Putamen (tissue), 1 donor: ENCODE data around the gene CTBP2.
"Not testable (repeated sequence)": the region's sequence is repeated elsewhere in the genome, so short reads cannot be mapped to it uniquely, and the experiment has no call there.

Source experiments
- DNase-seq: peaks from one replicate; pipeline ENCODE4 v3.0.0-alpha.2; 2016; ENCODE audit warnings: low spot score

Gene CTBP2

GRCh38 chr10:124997771-124998623 lies 162.4 kb downstream of the CTBP2 start:
- no peak for DNase-seq

DNA sequence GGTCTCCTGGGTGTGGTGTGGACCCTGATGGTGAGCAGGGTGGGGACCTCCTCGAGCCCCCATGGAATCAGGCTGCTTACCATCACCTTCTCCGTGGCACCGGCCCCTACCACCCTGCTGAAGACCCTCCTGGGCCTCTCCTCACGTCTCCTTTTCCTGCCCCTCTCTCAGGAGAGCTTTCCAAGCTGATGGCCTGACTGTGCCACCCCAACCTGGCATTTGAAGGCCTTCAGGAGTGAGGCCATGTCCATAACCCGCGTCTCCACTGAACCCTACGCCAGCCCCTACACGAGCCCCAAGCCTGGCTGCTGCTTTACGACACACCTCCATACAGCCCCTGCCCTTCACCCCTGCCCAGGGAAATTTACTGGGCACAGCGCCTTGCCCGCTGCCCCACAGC lies 163.1 kb downstream of the CTBP2 start:
- no peak for DNase-seq

GRCh38 chr10:124996854-124997215 lies 163.5 kb downstream of the CTBP2 start:
- DNase-seq = no peak

DNA sequence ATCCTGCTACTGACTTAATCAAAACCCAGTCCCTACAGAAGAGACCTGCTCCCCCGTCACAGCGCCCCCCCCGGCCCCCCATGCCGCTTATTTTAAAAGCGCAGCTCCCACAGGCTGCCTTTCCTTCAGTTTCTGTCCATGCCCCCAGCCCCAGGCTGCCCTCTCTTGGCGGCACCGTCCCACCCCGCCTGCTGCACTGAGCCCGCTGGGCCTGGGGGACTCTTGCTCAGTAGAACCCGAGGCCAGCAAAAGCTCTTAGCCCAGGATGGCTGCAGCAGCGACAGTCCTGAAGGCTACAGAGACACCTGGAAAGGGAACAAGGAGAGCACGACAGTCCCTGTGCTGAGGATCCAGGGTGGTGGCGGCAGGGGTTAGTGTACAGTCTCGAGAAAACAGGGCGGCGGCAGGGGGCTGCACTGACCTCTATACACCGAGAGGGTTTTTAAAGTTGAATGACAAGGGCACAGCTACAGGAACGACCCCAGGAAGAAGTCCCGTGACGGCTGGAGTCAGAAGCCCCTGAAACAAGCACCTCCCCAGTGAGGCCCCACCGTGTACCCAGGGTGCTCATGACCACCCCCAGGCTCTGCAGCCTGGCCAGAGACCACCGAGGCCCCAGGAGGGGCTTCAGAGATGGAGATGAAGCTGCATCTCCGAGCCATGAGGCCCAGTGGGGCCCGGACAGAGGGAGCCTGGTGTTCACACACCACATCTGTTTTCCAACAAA lies 164.1 kb downstream of the CTBP2 start:
- no peak for DNase-seq

- DNase-seq = no peak
These were observed 164.8 kb downstream of the CTBP2 start for GRCh38 chr10:124995605-124996004.

DNA sequence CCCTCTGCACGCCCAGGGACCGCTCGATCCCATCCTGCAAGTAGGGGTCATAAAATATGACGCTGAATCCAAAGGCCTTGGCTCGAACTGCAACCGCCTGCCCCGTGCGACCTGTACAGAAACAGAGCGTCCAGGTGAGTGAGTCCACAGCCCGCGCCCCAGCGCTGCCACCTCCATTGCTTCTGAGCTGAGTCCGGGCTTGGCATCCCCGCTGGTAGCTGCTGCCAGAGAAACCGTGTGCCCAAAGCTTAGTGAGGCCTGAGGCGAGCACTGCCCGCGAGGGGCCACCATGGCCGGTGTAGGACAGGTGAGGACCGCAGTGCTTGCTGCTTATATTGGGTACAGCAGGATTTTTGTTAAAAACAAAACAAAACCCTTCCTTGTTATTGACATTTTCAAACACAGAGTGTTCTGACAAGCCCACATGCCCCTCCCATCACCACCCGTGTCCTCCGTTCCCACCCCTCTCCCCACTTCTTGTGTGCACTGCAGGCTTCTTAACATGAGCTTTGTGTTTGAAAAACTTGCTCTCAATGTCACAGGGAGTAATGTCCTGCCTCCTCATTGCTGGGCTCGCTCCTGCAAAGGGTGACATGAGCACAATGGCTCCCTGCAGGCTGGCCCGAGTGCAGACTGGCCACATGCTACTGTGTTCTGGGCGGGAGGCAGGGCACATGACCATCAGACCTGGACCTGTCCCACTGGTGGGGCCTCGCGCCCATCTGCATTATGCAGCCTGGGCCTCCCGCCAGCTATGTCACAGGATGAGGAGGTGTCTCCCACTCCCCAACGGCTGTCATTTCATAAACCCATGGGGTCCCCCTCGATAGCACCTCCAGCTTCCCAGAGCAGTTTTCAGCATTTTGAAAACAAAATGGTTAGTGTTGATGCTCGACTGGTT lies 165.5 kb downstream of the CTBP2 start:
- DNase-seq = no peak

DNA sequence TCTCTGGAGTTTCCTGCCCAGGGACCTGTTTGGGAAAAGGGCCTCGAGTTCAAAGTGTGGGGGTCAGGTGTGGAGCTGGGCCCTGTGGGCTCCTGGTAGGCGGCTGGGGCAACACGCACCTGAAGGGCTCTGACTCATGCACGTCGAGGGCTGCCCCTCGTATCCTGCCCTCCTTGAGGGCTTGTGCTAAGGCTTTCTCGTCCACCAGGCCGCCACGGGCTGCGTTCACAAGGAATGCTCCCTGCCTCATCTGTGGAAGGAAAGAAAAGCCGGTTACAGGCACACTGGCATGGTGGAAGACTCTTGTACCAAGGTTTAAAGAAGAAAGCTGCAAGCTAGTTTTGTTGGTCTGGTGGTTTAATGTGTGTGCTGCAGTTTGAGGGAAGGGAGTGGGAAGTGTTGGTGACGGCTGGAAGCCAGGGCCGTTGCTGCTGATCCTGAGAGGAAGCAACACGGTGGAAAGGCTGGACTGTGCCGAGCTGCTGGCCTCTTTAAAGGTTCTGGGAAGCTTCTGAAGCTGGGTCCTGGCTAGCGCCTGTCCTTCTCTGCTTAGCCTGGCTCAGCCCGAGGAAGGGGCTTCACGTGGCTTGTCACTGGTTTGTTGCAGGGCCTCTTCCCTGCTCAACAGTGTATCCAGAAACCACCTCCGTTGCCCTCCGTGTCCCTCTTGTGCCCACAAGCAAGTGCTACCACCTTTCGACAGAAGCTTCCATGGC lies 166.5 kb downstream of the CTBP2 start:
- no peak for DNase-seq

GRCh38 chr10:124993345-124993708 lies 167.0 kb downstream of the CTBP2 start:
- no peak for DNase-seq

DNA sequence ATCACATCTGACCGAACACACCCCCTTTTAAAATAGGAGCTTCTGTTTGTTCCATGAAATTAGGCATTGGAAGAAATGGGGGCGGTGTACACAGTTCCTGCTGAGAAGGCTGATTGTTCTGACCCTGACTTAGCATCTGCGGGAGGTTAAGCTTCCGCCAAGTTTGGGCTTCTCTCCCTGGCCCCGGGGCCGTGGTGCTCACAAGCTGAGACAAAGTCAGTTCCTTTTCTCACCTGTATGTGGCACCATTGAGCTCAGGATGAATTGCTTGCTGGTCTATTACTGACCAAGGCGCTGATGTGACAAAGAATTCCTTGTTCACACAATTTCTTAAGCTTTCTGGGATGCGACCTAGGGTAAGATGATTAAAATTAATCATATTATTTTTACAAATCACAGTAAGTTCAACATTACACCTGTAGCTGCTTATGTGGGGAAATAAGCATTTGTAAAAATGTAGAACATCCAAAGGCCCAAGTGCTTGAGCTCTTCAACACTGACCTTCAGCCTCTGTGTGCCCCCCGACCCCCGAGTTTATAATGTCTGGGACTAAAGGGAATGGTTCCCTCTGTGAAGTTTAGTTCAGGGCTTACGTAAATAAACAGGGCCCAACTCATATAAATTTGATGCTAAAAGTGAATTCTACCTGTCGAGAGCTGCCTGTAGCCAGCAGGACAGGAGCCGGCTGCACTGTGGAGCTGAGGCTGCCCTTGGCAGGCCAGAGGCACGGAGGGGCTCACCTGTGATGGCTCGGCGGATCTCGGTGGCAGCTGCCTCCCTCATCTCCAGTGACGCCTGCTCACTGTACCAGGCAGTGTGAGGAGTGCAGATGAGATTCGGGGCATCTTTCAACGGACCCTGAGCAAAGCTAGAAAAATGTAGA lies 167.7 kb downstream of the CTBP2 start:
- peak; percentile 86 for DNase-seq

DNA sequence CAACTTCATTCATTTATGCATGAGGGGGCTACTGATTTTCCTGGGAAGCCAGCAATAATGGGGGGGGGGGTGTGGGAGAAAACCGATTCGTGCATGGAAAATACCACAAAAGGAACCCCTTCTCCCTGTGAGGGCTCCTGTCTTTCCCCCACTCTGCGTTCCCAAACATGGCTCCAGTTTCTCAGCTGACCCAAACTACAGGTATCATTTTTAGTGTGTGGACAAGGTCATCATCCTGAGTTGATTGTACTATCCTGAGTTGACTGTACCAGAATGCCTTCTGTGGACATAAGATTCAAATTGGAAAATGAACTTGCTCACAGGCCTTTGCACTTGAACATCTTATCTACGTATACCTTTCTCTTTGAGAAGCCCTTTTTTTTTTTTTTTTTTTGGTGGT lies 168.5 kb downstream of the CTBP2 start:
- DNase-seq = no peak

- no peak for DNase-seq
These were observed 169.4 kb downstream of the CTBP2 start for GRCh38 chr10:124990671-124991625.

- no peak for DNase-seq
These were observed 170.8 kb downstream of the CTBP2 start for GRCh38 chr10:124989526-124989925.

DNA sequence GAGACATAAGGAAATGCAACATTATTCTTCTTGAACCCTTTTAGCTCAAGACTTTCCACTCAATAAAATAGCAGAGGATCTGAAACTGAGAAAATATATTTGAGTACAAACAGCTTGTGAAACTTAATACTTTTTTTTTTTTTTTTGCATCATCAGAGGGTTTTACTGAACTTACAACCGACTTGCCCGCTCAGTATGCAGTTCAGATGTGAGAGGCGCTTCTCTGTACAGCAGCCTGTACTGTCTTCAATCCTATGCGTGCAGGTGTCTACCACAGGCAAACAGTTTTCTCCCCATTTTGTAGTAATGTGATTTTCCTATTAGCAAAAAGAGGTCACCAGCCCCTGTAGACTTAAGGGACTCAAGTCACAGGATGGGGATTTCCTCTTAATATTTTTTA lies 171.6 kb downstream of the CTBP2 start:
- not testable (repeated sequence) for DNase-seq

- no peak for DNase-seq
These were observed 172.6 kb downstream of the CTBP2 start for GRCh38 chr10:124987788-124988187.

GRCh38 chr10:124985162-124985561 lies 175.2 kb downstream of the CTBP2 start:
- DNase-seq = no peak

GRCh38 chr10:124984376-124984775 lies 176.0 kb downstream of the CTBP2 start:
- no peak for DNase-seq

DNA sequence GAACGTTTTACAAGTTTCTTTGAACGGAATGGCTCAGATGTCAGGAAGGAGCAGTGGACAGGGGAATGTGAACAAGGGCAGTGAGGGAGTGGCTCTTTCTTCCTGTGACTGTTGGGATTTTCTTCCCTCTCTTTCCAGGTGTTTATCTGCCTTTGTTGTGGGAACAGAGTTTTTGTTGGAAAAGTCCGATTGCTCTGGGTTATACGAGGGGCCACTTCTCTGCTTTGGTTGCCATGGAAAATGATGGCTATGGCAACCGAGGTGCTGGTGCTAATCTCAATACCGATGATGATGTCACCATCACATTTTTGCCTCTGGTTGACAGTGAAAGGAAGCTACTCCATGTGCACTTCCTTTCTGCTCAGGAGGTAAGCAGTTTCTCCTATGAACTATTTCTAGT lies 177.0 kb downstream of the CTBP2 start:
- no peak for DNase-seq

DNA sequence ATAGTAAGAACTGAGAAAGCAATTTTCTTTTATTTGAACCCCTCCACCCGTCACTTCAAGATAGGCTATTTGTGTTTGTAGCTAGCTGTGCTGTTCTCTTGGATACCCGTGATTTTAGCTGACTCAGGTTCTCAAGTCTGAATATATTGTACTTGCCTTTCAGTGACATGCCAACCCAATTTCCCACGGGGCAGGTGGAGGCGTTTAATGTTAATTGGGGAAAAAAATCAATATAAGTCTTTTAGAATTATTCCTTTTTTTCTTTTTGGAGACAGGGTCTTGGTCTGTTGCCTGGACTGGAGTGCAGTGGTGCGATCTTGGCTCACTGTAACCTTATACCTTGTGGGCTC lies 182.0 kb downstream of the CTBP2 start:
- no peak for DNase-seq

DNA sequence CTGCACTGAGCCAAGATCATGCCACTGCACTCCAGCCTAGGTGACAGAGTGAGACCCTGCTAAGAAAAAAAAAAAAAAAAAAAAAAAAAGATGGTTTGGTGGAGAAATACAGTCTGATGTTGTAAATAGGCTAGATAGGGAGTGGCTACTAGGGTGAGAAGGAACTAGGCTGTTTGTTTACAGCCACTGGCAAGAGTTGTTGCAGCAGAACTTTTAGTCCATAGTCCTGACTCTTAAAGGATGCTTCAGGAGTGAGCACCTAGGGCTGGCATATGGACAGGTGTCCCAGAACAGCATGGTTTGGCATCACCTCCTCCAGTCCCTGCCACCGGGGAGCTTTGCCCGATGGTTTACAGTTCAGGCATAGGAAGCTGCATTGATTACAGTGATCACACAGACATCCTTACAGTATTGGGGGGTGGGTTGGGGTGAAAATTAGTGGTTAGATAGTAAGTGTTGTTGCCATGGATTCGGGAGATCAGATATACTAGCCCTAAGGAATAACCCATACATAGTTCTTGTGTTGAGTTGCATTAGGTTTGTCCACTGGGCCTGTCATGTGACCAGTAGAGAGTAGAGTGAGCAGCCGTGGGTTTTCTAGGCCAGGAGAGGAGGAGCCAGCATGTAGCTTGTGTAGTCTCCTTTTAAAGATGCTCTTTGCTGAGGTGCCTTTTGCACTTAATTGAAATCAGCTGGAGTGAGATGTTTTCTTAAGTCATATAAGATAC lies 182.6 kb downstream of the CTBP2 start:
- no peak for DNase-seq
